Astrocyte (in vitro differentiated cells and primary cell): ENCODE measurements around the gene MMP10. TPM values are rescaled to one million over a fixed set of nuclear protein-coding genes. Genes with fewer than 3 reads are reported as not detected.

Experiments
- total RNA-seq: library from RNA; stranded (reverse); gene quantifications from 2 replicates; pipeline ENCODE4 v1.2.1, GENCODE V29; 2021

MMP10 gene
- total RNA-seq, 1 donor from 2014 or later, result 1.1 TPM

Other genes starting within 250 kb of the MMP10 start
- gene MMP7, start 249.9 kb downstream of the MMP10 start, total RNA-seq, result 2.6 and 8.4 TPM in 2 replicates
- gene MMP20, start 155.3 kb downstream of the MMP10 start, total RNA-seq, result not detected in 2 replicates
- not detected in 2 replicates for gene MMP27, start 74.9 kb downstream of the MMP10 start, total RNA-seq
- not detected in 2 replicates for gene MMP8, start 55.7 kb downstream of the MMP10 start, total RNA-seq
- gene MMP1, start 17.5 kb upstream of the MMP10 start, total RNA-seq, result 0.38 and 0.64 TPM in 2 replicates
- gene MMP3, start 63.0 kb upstream of the MMP10 start, total RNA-seq, result not detected in 2 replicates
- gene MMP12, start 94.4 kb upstream of the MMP10 start, total RNA-seq, result not detected in 2 replicates
- 1.2 and 3.9 TPM in 2 replicates for gene MMP13, start 175.1 kb upstream of the MMP10 start, total RNA-seq